GM21367 (cell line): ENCODE data around the gene TUG1.

ENCODE experiments used
- ATAC-seq: cut with Tn5 transposase; IDR thresholded peaks from one replicate; pipeline ENCODE4 v1.9.1; 2021; ENCODE audit not compliant: unreplicated experiment

TUG1 gene

GRCh38 chr22:30996462-30996861 lies 27.4 kb downstream of the TUG1 start:
- no peak for ATAC-seq

- ATAC-seq, result no peak
Observed at GRCh38 chr22:30998329-30998728, 29.3 kb downstream of the TUG1 start.

GRCh38 chr22:31001124-31001770 lies 32.2 kb downstream of the TUG1 start:
- ATAC-seq, result no peak

GRCh38 chr22:31005535-31005934 lies 36.5 kb downstream of the TUG1 start:
- ATAC-seq, result no peak

GRCh38 chr22:31019191-31019930 lies 50.3 kb downstream of the TUG1 start:
- ATAC-seq, result no peak

- no peak for ATAC-seq
Observed at GRCh38 chr22:31020334-31020733, 51.3 kb downstream of the TUG1 start.

GRCh38 chr22:31022516-31022915 lies 53.5 kb downstream of the TUG1 start:
- ATAC-seq, result no peak
